Measurements from ENCODE around the gene EXOC5.
"Not testable (repeated sequence)": the region's sequence is repeated elsewhere in the genome, so short reads cannot be mapped to it uniquely, and the experiment has no call there.

Gene EXOC5

GRCh38 chr14:57266065-57266464 lies 2.6 kb downstream of the EXOC5 start:
- no peak for DNase-seq (ENCODE audit: extremely low read depth, insufficient read length)

GRCh38 chr14:57262117-57262516 lies 6.6 kb downstream of the EXOC5 start:
- TF ChIP-seq CTCF (IDR thresholded peaks at IDR 0.05; ENCODE audit: insufficient read depth, low read length, poor library complexity, severe bottlenecking): no peak
- Histone ChIP-seq H3K36me3 (ENCODE audit: control insufficient read depth, insufficient read depth, low read length) (peaks cover 2% of the 10 kb centered on the region; the same call in 1 of the 2 replicates), H3K4me3 (replicated peaks; ENCODE audit: low read depth, low read length) (no peak overlapping the region), H3K27me3 (replicated peaks; ENCODE audit: control insufficient read depth, insufficient read depth, low read length) (no peaks in the 10 kb centered on the region)
- DNase-seq (ENCODE audit: extremely low read depth, insufficient read length): no peak

More at GRCh38 chr14:57266065-57266464, 2.6 kb downstream of the EXOC5 start:
- Histone ChIP-seq H3K4me3 (replicated peaks; ENCODE audit: low read depth, low read length) (no peak overlapping the region), H3K27me3 (replicated peaks; ENCODE audit: control insufficient read depth, insufficient read depth, low read length) (no peaks in the 10 kb centered on the region), H3K36me3 (ENCODE audit: control insufficient read depth, insufficient read depth, low read length) (peaks cover 2% of the 10 kb centered on the region; the same call in 1 of the 2 replicates)
- TF ChIP-seq CTCF (IDR thresholded peaks at IDR 0.05; ENCODE audit: insufficient read depth, low read length, poor library complexity, severe bottlenecking): no peak

GRCh38 chr14:57261604-57262003 lies 7.1 kb downstream of the EXOC5 start:
- no peaks in the 10 kb centered on the region for H3K27me3 ChIP-seq (replicated peaks; ENCODE audit: control insufficient read depth, insufficient read depth, low read length)
- no peak for TF ChIP-seq CTCF (IDR thresholded peaks at IDR 0.05; ENCODE audit: insufficient read depth, low read length, poor library complexity, severe bottlenecking)
- H3K4me3 ChIP-seq (replicated peaks; ENCODE audit: low read depth, low read length): no peak overlapping the region
- no peak for DNase-seq (ENCODE audit: extremely low read depth, insufficient read length)
- peaks cover 3% of the 10 kb centered on the region; the same call in 1 of the 2 replicates for H3K36me3 ChIP-seq (ENCODE audit: control insufficient read depth, insufficient read depth, low read length)

- Histone ChIP-seq H3K27me3 (replicated peaks; ENCODE audit: control insufficient read depth, insufficient read depth, low read length) (no peaks in the 10 kb centered on the region), H3K4me3 (replicated peaks; ENCODE audit: low read depth, low read length) (no peak overlapping the region), H3K36me3 (ENCODE audit: control insufficient read depth, insufficient read depth, low read length) (peaks cover 5% of the 10 kb centered on the region; the same call in 1 of the 2 replicates)
- no peak for TF ChIP-seq CTCF (IDR thresholded peaks at IDR 0.05; ENCODE audit: insufficient read depth, low read length, poor library complexity, severe bottlenecking)
- DNase-seq (ENCODE audit: extremely low read depth, insufficient read length): no peak
Measured at GRCh38 chr14:57259672-57260071, 9.0 kb downstream of the EXOC5 start.

GRCh38 chr14:57258221-57258620 lies 10.5 kb downstream of the EXOC5 start:
- not testable (repeated sequence) for H3K36me3 ChIP-seq (ENCODE audit: control insufficient read depth, insufficient read depth, low read length); H3K4me3 ChIP-seq (replicated peaks; ENCODE audit: low read depth, low read length); DNase-seq (ENCODE audit: extremely low read depth, insufficient read length); H3K27me3 ChIP-seq (replicated peaks; ENCODE audit: control insufficient read depth, insufficient read depth, low read length)

- peaks cover 3% of the 10 kb centered on the region; the same call in 1 of the 2 replicates for H3K36me3 ChIP-seq (ENCODE audit: control insufficient read depth, insufficient read depth, low read length)
Measured at GRCh38 chr14:57254884-57255283, 13.8 kb downstream of the EXOC5 start.

More at GRCh38 chr14:57254884-57255283, 13.8 kb downstream of the EXOC5 start:
- TF ChIP-seq CTCF (IDR thresholded peaks at IDR 0.05; ENCODE audit: insufficient read depth, low read length, poor library complexity, severe bottlenecking): no peak
- no peak for DNase-seq (ENCODE audit: extremely low read depth, insufficient read length)
- Histone ChIP-seq H3K4me3 (replicated peaks; ENCODE audit: low read depth, low read length) (no peak overlapping the region), H3K27me3 (replicated peaks; ENCODE audit: control insufficient read depth, insufficient read depth, low read length) (no peaks in the 10 kb centered on the region)

Data from GM06990 (cell line).